GM19025 (cell line): ENCODE measurements around the gene FKBP9.

Source experiments
- ATAC-seq: cut with Tn5 transposase; IDR thresholded peaks from one replicate; pipeline ENCODE4 v1.9.1; 2021; ENCODE audit warnings: mild to moderate bottlenecking, low read depth, moderate library complexity; ENCODE audit not compliant: unreplicated experiment

FKBP9 gene

DNA sequence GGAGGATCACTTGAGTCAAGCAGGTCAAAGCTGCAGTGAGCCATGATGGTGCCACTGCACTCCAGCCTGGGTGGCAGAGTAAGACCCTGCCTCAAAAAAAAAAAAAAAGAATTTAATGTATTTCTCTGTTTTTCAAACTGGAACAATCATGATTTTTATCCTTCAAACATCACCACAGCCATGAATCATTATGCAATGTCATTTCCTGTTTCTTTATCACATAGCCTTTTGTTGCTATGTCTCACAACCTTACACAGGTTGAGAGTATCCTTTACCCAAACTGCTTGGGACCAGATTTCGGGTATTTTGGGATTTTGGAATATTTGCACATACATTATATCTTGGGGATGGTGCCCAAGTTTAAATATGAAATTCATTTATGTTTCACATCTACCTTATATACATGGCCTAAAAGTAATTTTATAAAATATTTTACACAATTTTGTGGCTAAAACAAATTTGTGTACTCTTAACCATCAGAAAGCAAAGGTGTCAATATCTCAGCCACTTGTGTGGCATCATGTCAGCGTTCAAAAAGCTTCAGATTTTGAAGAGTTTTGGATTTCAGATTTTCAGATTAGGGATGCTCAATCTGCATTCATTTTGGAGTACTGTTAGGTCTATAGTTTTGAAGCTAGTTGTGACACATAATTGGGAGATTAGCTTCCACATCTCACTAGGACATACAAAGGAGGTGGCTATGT, 97.2 kb downstream of the FKBP9 start:
- ATAC-seq, result no peak

DNA sequence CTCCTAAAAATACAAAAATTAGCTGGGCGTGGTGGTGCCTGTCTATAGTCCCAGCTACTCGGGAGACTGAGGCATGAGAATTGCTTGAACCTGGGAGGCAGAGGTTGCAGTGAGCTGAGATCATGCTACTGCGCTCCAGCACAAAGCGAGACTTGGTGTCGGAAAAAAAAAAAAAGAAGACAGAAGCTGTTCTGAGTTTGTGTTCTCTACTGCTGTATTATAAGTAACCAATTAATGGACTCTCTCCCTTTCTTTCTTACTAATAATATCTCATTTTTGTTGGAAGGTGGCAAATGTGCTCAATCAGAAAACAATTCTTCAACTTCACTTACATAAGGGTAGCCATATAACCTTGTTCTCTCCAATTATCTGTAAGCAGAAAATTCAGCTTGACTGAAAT, 97.9 kb downstream of the FKBP9 start:
- ATAC-seq, result no peak
